HuH-7.5 (cell line): ENCODE results near the gene CEP131.

ENCODE experiments used
- DNase-seq: peaks from one replicate; pipeline ENCODE4 v3.0.0; 2011; ENCODE audit warnings: low spot score

Gene CEP131

DNA sequence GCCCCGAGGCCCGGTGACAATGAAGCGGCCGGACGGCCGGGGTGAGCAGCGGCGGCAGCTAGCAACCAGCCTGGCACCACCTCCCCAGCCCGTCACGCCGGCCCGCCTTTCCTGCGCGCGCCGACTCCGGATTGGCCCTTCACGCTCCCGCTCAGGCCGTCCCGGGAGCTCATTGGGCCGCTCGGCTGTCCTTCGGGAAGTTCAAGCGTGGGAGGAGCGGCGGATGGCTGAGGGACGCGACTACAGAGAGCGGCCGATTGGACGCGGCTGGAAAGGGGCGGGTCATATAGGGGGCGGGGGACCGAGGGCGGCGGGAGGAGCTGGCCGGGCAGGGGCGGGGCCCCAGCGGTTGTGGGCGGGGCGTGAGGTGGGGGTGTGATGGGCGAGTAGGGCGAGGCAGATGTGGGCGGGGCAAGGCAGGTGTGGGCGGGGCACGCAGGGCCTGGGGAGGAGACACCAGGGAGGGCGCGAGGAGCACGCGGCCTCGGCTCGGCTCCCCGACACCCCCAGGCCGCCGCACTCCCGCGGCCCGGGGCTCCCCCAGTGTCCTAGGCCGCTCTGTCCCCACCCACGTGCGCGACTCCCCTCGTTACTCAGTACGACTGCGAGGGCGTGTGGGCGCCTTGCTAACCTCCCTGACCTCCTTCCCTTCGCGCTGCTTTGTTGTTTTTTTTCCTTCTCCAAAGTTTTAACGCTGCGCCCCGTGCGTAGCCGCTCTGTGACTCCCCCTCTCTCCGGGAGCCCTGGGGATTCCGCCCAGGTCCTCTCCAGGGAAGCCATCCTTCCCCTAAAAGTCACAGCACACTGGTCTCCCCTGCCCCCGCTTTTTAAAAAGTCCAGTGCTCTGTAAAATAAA is at the start of gene CEP131:
TSS of gene CEP131 (minus strand) at position 60 of the 856 bp plus-strand sequence. CDS start 2,909 bp downstream, outside the sequence.
- peak; percentile 99 for DNase-seq

DNA sequence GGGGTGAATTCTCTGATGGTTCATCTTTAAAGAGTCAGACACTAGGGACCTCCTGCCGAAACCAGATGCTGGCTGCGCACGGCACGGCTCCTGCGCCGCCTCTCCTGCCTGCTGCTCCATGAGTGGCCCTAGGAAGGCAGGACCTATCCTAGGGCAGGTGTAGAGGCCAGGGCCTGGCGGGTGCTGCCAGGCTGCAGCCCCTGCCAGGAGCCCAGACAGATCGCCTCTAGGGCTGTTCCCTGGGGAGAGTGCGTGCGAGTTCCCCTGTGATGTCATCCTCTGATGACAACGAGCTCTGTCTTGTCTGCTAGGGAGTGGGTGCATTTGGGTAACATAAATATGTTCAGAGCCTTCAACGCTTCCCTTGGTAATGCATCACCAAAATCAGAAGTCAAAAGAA is 48.5 kb upstream of the CEP131 start:
- no peak for DNase-seq

DNA sequence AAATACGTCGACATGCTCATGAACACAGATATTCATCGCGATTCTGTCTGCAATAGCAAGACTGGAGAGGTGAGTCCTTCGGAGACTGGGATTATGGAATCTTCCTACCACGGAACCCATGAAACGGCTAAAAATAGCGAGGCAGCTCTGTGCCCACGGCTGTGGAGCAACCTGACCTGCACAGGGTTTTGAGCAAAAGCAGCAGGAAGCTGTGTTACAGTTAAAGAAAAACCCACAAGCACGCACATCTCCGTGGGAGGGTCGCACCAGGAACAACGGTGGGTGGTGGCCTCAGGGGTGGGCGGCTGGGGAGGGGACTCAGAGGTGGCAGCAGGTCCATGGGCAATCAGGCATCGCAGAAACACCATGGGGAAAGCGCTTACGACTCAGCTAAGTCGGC is 47.5 kb upstream of the CEP131 start:
- no peak for DNase-seq

DNA sequence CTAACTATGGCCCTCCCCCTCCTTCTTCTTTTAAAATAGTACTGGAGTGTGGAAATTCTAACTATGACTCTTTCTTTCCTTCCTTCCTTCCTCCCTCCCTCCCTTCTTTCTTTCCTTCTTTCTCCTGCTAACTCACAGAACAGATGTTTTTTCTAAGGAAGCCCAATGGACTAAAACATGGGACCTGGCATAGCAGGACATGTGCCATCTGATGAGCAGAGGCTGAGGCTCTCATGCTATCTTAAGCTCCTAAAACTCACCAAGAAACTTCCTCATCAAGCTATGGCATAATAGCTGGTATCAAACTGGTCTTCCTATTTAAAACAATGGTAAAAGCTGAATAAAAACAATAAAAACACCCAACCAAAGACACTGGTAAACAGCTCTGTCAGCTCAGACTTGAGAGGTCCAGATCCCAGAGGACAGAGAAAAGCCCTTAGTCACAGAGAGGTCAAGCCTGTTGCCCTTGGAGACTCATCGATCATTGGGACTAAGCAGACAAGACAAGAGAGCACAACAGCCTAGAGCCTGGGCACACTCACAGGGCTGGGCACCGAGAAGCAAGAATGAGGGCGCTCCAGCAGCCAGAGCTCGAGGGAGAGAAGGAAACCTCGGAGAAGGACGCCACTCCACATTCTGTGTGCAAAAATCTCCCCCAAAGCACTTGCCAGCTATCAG is 44.8 kb upstream of the CEP131 start:
- no peak for DNase-seq

DNA sequence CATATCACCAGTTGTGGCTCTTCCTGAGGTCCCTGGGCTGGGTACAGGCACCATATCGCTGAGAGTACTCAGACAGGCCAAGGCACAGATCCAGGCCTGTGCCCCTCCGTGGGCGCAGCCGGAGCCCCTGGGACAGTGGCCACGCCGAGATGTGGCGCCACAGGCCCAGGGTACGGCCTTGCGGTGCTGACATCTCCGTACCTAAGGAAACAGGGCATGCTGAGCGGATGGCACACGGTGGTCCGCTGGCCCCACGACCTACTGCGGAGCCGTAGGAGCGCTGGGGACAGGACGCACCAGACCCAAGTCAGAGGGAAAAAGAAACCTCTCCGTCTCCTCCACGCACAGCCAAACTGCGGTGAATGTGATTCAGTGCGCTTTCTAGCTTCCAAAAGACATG is 42.8 kb upstream of the CEP131 start:
- DNase-seq: no peak

DNA sequence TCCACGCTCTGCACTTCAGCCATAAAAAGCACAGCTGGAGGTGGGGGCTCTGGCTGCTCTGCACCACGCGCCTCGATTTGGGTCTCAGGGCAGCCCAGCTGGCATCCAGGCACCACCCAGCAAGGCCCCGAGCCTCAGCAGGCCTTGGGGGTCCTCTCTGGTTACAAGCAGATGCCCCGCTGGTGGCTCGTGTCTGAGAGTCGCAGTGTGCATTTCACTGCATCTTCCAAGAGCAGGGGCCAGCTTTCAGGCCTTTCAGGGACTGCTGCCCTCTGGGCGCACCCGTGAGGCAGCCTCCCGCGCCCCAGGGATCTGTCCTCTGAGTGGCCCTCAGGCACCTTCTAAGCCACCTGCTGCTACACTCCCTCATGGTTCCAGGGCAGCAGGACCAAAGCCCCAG is 41.9 kb upstream of the CEP131 start:
- no peak for DNase-seq

DNA sequence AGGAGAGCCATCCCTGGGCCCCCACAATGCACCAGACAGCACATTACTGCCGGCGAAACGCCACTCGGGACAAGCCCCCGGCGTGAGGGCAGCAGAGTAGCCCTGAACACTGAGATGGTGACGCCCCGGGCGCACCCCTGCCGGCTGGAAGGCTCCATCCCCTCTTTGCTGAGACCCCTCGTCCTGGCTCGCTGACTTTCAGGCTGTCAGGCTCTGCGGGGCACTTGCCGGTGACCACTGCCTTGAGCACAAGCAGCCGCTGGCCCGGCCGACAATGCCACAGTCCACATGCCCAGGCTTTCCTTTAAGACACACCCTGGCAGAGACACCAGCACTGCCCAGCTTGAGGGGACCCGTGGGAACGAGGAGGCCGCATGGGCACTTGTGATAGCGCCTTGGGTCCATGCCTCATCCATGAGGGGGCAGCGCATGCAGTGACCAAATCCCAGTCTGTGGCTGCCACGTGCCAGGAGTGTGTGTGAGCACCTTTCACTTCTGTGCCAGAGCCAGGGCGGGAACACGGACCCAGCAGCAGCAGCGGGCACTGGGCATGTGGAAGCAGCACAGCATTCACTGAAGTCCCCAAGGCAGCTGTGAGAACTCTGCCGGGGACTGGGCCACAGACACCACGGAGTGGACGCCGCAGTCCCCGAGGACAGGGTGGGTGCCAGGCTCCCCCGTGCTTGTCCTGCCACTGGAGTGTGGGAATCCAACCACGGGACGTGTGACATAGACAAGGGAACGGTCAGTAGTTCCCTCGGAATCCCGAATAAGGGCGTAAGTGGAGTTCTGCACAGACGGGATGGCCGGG is 40.8 kb upstream of the CEP131 start:
- no peak for DNase-seq

DNA sequence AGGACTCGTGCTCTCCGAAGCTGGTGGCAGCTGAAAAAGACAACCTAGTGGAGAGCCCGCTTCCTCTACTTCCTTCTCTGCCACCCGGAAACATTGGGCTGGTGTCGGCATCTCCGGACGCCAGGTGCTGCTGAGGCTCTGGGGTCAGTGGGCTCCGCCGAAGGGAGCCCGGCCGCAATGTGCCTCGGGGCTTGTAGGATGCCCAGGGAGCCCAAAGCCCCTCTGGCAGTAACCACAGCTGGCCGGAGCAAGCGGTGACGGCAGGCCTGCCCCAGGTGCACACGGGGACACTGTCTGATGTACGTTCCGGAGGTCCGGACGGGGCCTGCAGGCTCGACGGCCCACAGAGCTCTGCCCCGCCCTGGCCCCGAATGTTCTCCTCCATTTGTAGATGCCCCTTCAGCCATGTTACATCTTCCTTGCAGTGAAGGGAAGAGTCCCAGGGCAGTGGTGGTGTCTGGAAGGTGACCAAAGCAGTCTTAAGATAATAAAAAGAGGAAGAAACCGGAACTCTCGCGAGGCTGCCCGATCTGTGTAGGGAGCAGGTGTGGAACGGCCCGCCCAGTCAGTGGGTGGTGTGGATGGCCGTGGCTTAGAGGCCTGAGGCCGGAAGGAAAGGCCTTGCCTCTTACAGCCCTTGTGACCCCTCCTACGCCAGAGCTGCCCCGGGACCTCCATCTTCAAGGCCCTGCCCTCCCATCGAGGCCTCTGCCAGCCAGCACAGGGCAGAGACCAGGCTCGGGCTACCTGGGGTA is 39.0 kb upstream of the CEP131 start:
- DNase-seq: no peak

DNA sequence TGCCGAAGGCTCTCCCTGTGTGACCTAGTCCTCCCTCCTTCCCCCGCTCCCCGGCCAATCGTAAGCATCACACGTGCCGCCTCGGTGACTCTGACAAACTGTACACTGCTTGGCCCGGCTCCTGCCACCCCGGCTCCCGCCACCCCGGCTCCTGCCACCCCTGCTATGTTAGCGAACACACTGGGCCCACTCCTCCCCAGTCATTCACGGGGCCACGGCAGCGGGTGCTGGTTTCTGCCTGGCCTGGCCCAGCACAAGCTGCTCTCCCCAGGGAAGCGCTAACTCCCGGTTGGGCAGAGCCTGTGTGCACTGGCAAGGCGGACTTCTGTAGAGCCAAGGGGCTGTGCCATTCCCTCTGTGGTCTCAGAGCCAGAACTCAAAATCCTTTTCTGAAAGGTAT is 38.3 kb upstream of the CEP131 start:
- no peak for DNase-seq

DNA sequence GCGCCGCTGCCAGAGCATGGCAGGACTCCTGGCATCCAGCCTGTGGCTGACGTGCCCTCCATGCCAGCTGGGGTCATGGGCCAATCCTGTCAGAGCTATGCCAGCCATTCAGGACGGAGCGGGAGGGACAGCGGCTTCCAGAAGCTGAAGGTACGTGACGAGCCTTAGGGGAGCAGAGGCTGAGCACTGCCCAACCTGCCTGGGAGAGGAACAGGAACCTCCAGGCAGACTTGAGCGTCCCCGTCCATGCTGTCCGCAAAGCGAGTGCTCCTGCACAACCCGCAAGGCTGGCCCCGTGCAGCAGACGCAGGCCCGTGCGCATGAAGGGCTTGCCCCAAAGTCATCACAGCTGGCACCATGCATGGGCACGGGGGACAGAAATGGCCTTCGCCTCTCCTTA is 37.9 kb upstream of the CEP131 start:
- DNase-seq: no peak

DNA sequence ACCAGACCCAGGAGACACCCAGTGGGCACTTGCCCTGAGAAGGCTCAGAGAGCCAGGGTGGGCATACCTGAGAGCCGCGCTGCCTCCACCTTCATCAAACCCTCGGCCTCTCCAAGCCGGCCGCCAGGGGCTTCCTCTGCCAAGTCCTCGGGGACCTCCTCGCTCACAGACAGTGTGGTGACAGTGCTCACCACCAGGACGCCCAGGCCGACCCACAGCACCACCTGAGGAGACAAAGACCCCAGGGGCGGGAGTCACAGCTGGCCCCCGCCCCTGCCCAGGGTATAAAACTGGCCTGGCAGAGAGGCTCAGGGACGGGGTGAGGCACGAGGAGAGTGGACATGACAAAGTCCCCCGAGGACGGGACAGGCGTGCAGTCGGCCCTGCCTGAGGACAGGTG is 37.4 kb upstream of the CEP131 start:
- no peak for DNase-seq

DNA sequence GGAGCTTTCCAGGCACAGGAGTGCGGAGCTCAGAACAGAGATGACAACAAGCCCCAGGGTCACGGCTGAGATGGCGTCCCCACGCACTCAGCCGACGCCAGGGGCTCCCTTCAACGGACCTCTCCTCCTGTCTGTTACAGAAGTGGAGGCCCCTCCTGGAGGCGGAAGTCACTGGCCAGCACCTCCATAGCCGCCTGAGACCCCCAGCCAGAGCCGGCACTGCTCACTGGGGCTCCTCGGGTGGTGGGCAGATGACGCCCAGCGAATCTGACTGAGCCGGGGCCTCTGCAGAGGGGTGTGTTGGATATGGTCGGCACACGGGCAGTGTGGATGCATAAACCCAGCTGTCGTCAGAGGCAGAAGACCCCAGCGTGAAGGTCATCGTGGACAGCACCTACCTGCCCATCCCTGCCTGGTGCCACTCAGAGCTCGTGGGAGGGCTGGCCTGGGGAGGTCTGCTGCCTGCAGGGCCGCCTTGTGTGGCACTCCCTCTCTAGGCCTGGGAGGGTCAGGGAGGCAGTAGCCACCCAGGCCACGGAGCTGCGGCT is 36.4 kb upstream of the CEP131 start:
- DNase-seq: no peak

DNA sequence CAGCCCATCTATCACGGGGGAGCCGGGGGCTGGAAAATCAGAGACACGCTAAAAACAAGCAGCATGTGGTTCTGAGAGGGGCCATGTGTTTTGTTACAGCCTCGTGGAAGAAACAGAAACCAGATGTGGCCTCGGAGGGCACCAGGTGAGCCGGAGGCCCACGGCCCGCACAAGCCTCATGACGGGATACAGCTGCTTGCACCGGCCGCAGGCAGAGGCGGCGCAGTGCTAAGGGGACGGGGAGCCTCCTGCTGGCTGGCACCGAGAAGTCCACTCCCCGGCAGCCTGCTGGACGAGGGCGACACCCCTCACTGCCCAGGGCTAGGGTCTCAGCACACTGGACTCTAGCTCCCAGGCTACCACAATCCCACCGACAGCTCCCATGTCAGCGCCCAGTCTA is 35.5 kb upstream of the CEP131 start:
- no peak for DNase-seq

DNA sequence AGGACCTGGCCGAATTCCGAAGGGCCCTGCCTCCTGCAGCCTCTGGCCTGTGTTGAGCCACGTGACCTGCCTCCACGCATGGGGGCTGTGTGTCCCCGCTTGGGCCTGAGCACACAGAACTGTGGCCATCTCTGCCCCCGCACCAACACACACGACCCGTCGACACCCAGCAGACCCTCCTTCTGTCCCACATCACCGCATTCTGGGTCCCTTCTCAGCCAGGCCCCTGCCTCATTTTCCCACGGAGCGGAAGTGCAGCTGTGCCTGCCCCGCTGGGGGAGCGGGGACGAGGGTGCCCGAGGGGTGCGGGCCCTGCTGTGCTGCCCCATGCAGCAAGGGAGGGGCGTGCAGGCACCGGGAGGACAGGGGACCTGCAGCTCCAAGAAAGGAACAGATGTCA is 34.8 kb upstream of the CEP131 start:
- no peak for DNase-seq

DNA sequence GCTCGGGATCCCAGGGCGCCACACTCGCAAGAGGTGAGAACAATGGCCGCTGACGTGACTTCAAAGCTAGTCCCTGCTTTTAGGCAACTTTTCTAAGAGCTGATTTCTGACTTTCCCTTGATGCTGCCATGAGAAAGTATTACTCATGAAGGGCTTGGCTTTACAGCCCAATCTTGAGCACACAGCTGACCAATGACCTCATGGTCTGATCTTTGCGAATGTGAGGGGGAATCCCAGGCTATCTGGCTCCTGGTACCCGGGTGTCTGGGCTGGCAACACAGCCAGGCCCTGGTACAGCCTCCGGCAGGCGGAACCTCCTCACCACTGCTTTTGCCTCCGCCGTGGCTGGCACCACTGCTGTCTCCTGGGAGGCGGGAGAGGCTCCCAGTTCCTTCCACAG is 33.9 kb upstream of the CEP131 start:
- no peak for DNase-seq

DNA sequence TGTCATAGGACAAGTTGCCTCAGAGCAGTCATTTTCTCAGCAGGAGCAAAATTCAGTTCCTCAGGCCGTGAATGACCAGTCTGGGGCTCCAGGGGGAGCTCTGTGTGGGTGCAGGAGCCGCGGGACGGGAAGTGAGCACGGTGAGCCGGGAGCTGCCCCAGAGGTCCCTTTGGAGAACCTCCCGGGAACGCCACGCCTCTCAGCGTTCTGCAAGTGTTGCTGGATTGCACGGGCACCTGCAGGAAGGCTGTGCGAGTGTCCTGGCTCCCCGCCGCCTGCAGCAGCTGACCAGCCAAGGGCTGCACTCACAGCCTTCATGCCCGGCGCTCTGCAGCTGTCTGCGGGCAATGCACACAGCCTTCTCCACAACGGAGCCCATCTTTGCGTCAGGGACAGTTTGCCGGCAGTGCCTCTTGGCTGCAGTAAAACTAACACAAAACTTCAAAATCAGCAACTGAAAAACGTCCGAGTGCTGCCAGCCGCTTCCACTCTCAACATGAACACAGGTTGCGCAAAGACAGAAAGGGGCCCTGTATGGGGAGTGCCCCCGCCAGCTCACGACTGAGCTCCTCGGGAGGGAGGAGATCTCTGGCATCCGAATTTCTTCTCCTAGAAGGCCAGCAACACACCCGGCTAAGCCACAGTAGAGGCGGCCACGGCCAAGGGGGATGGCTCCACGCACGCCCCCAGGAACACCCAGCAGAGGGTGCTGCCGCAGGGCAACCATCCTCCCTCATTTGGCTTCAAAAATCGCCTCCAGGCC is 32.4 kb upstream of the CEP131 start:
- DNase-seq: peak; percentile 71

DNA sequence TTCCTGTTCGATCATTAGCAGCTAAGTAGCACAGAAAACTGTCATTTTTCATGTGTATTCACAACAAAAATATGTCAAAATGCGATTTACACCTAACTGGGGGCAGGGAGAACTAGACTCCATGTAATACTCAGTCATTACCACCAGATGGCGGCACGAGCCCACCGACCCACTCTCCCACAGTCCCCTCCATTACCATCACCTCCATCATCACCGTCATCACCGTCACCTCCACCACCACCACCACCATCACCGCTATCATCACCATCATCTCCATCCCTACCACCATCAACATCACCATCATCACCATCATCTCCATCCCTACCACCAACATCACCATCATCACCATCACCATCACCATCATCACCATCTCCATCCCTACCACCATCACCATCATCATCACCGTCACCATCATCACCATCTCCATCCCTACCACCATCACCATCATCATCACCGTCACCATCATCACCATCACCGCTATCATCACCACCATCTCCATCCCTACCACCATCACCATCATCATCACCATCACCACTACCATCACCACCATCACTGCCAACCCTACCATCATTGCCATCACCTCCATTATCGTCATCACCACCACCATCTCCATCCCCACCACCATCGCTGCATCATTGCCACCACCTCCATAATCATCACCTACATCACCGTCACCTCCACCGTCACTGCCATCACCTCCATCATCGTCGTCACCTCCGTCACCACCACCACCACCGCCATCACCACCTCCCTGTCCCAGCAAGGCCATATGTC is 30.8 kb upstream of the CEP131 start:
- peak; percentile 73 for DNase-seq

DNA sequence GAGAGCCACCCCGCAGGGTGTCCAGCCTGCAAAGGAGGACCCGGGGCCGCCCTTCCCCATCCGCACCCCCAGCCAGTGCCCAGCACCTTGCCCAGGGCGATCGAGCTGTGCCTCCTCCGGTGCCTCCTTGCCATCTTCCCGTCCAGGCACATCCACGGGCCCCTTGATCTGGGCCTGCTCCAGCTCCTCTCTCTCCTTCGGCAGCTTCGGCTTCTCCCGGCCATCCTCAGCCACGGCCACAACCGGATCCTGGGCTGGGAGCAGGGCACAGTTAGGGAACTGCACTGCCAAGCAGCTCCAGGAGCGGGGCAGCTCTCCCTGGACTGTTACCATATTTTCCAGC is 30.2 kb upstream of the CEP131 start:
- DNase-seq: no peak

DNA sequence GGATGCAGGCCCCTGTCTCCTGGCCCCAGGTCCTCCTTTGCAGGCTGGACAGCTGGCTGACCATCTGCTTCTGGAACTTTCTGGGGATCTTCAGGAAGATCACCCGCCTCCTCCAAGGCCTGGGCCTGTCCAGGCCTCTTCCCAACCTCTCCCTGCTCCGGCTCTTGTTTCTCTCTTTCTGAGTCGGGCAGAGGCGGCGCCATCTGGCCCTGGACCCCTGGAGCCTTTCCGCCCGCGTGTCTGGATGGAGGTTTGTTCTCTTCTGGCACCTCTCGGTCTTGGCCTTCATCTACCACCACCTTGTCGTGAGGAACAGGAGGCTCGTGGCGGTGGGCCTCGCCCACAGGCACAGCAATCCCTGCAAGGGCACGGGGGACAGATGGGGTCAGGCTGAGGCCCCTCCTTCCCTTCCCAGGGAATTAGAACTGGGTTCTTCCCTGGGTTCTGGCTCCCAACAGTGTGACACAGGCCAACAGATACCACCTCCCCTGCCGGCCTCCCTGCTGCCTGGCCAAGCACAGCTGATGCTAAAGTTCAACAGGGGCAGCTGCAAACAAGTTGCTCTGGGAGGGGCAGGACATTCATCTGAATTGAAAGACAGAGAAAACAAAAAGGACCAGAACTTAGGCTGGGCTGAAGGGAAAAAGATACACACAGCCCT is 29.7 kb upstream of the CEP131 start:
- no peak for DNase-seq
